Liver (tissue), 9 donors: ENCODE results near the gene CYCS. TPM values are rescaled to one million over a fixed set of nuclear protein-coding genes. Genes with fewer than 3 reads are reported as not detected.

Experiments used
- DNase-seq: peaks from one replicate; pipeline ENCODE4 v3.0.0-alpha.2; 2017; ENCODE audit warnings: low spot score
- H3K27ac ChIP-seq, 2 donors: one replicate each; pipeline ENCODE4 v1.7.0; 2013; ENCODE audit warnings: inconsistent platforms in 2 of 2, low read length in 2 of 2, control low read depth in 1 of 2, low read depth in 1 of 2, mild to moderate bottlenecking in 1 of 2
- H3K27me3 ChIP-seq, 4 donors: one replicate each; pipeline versions ENCODE4 v1.6.1 to v1.7.0; 2013; ENCODE audit warnings: low read length in 3 of 4, inconsistent platforms in 1 of 4, mild to moderate bottlenecking in 1 of 4, moderate library complexity in 1 of 4; ENCODE audit not compliant: control insufficient read depth in 4 of 4, insufficient read depth in 4 of 4
- H3K36me3 ChIP-seq, 4 donors: one replicate each; pipeline versions ENCODE4 v1.6.1 to v1.7.0; 2013; ENCODE audit warnings: low read length in 3 of 4, mild to moderate bottlenecking in 3 of 4, low read depth in 1 of 4, moderate library complexity in 1 of 4; ENCODE audit not compliant: control insufficient read depth in 4 of 4, insufficient read depth in 3 of 4
- H3K4me1 ChIP-seq, 4 donors: one replicate each; pipeline versions ENCODE4 v1.6.1 to v1.7.0; 2013; ENCODE audit warnings: low read length in 3 of 4, mild to moderate bottlenecking in 3 of 4, moderate library complexity in 1 of 4; ENCODE audit not compliant: control insufficient read depth in 4 of 4, insufficient read depth in 4 of 4
- H3K4me3 ChIP-seq, 3 donors: one replicate each; pipeline versions ENCODE4 v1.6.1 to v1.7.0; 2013; ENCODE audit warnings: low read length in 3 of 3, control low read depth in 1 of 3, low read depth in 1 of 3, mild to moderate bottlenecking in 1 of 3
- H3K9ac ChIP-seq, 2 donors: one replicate each; pipeline ENCODE4 v1.7.0; 2013; ENCODE audit warnings: low read length in 2 of 2, mild to moderate bottlenecking in 2 of 2, moderate library complexity in 2 of 2, control low read depth in 1 of 2, low read depth in 1 of 2
- H3K9me3 ChIP-seq, 4 donors: one replicate each; pipeline versions ENCODE4 v1.6.1 to v1.7.0; 2013; ENCODE audit warnings: low read length in 3 of 4; ENCODE audit not compliant: control insufficient read depth in 4 of 4
- EGR1 ChIP-seq, 2 donors: IDR thresholded peaks; 2 replicates each; pipeline ENCODE4 v1.6.1; 2016 to 2018; ENCODE audit warnings: antibody characterized with exemption in 2 of 2, low read depth in 2 of 2
- FOXA1 ChIP-seq: IDR thresholded peaks from 2 replicates; pipeline ENCODE4 v1.6.1; 2016; ENCODE audit warnings: antibody characterized with exemption
- FOXA2 ChIP-seq: IDR thresholded peaks from 2 replicates; pipeline ENCODE4 v1.6.1; 2016; ENCODE audit warnings: antibody characterized with exemption
- GABPA ChIP-seq, 2 donors: IDR thresholded peaks in 1 of 2; conservative IDR thresholded peaks in 1 of 2; 2 replicates each; pipeline ENCODE4 v1.6.1; 2016; ENCODE audit warnings: antibody characterized with exemption in 2 of 2, mild to moderate bottlenecking in 1 of 2, moderate library complexity in 1 of 2
- HNF4A ChIP-seq, 2 donors: conservative IDR thresholded peaks; 2 replicates each; pipeline ENCODE4 v1.6.1; 2016; ENCODE audit warnings: antibody characterized with exemption in 2 of 2, mild to moderate bottlenecking in 2 of 2
- HNF4G ChIP-seq: IDR thresholded peaks from 2 replicates; pipeline ENCODE4 v1.6.1; 2016; ENCODE audit warnings: antibody characterized with exemption
- JUND ChIP-seq, 2 donors: IDR thresholded peaks; 2 replicates each; pipeline ENCODE4 v1.6.1; 2016; ENCODE audit warnings: antibody characterized with exemption in 2 of 2
- NR2F2 ChIP-seq: IDR thresholded peaks from 2 replicates; pipeline ENCODE4 v1.6.1; 2016; ENCODE audit warnings: antibody characterized with exemption
- RAD21 ChIP-seq, 2 donors: IDR thresholded peaks; 2 replicates each; pipeline ENCODE4 v1.6.1; 2016; ENCODE audit warnings: antibody characterized with exemption in 2 of 2, mild to moderate bottlenecking in 2 of 2
- RXRA ChIP-seq, 2 donors: IDR thresholded peaks; 2 replicates each; pipeline ENCODE4 v1.6.1; 2017 to 2018; ENCODE audit warnings: antibody characterized with exemption in 2 of 2, mild to moderate bottlenecking in 1 of 2
- SP1 ChIP-seq: IDR thresholded peaks from 2 replicates; pipeline ENCODE4 v1.6.1; 2018; ENCODE audit warnings: antibody characterized with exemption, mild to moderate bottlenecking
- TAF1 ChIP-seq: conservative IDR thresholded peaks from 2 replicates; pipeline ENCODE4 v1.6.1; 2016; ENCODE audit warnings: antibody characterized with exemption, mild to moderate bottlenecking
- YY1 ChIP-seq: IDR thresholded peaks from 2 replicates; pipeline ENCODE4 v1.6.1; 2016; ENCODE audit warnings: antibody characterized with exemption, mild to moderate bottlenecking
- WGBS: extraction: QIAGEN DNeasy Blood & Tissue Kit; methylation state at CpG from one replicate; pipeline ENCODE4 v1.1.7; 2013; 5-methylcytosine and 5-hydroxymethylcytosine counted together
- polyA plus RNA-seq, 2 donors: library from polyadenylated mRNA; stranded (reverse) in 1 of 2; unstranded in 1 of 2; fragments of 200-250 nt in 1 of 2; fragments of >200 nt in 1 of 2; fragmentation: Nextera tagmentation in 1 of 2; extraction: Ambion mirVana in 1 of 2; gene quantifications; one replicate each; pipeline versions ENCODE4 v1.2.1 to v1.2.3, GENCODE V29; 2013 to 2015
- total RNA-seq, 2 donors: library from RNA; depleted of rRNA; stranded (reverse); fragments of >200 nt; gene quantifications; one replicate each; pipeline ENCODE4 v1.2.3, GENCODE V29; 2014
- TF ChIP-seq, protein P1 (sequence below): fragments of 150-350 bp; IDR thresholded peaks from 2 replicates; pipeline ENCODE4 v1.5.1; 2017; ENCODE audit warnings: improper control_type of control experiment, low read depth, low read length; ENCODE audit not compliant: missing input control
- TF ChIP-seq, protein P2 (sequence below): IDR thresholded peaks from 2 replicates; pipeline ENCODE4 v1.6.1; 2016; ENCODE audit warnings: antibody characterized with exemption, mild to moderate bottlenecking
- TF ChIP-seq, protein P3 (sequence below): IDR thresholded peaks from 2 replicates; pipeline ENCODE4 v1.6.1; 2016; ENCODE audit warnings: antibody characterized with exemption
- TF ChIP-seq, protein P4 (sequence below): IDR thresholded peaks from 2 replicates; pipeline ENCODE4 v1.6.1; 2016; ENCODE audit warnings: antibody characterized with exemption
- TF ChIP-seq, protein P5 (sequence below): IDR thresholded peaks from 2 replicates; pipeline ENCODE4 v1.6.1; 2016; ENCODE audit warnings: antibody characterized with exemption
- donor health status: healthy.
- donor health status: healthy.
- donor health status: healthy.
- donor health status: healthy.
- donor health status: healthy.

Gene CYCS
- total and polyA plus RNA-seq, 4 donors = 23.1 to 74.3 (median 42.4) TPM

DNA sequence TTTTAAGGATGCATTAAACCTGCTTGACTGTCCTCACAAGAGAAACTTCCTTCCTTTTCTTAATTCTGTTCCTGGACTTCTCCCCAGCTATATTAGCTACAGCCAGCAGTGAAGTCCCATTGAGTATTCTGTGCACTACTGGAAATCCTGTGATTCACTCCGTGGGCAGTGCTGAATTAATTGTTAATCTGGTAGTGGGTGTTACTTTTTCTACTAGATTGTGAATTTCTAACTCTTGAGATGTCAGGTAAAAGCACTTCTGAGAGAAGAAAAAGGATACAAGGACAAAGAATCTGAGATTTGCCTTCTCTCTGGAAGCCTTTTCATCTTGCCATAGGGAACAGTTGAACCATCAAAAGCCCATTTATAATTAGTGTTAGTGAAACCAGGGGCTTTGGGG, 33.9 kb downstream of the CYCS start:
- DNase-seq = no peak
- Histone ChIP-seq H3K36me3 (no peaks in the 10 kb centered on the region), H3K9ac (no peak overlapping the region), H3K27ac (no peak overlapping the region), H3K4me3 (no peak overlapping the region), H3K27me3 (no peaks in the 10 kb centered on the region), H3K4me1 (peaks cover 0 to 8% (median 6%) of the 10 kb centered on the region in 4 donors), H3K9me3 (no peaks in the 10 kb centered on the region)
- WGBS = 49% methylated on average over 1 of the region's 1 CpG
- TF ChIP-seq, protein P1, sequence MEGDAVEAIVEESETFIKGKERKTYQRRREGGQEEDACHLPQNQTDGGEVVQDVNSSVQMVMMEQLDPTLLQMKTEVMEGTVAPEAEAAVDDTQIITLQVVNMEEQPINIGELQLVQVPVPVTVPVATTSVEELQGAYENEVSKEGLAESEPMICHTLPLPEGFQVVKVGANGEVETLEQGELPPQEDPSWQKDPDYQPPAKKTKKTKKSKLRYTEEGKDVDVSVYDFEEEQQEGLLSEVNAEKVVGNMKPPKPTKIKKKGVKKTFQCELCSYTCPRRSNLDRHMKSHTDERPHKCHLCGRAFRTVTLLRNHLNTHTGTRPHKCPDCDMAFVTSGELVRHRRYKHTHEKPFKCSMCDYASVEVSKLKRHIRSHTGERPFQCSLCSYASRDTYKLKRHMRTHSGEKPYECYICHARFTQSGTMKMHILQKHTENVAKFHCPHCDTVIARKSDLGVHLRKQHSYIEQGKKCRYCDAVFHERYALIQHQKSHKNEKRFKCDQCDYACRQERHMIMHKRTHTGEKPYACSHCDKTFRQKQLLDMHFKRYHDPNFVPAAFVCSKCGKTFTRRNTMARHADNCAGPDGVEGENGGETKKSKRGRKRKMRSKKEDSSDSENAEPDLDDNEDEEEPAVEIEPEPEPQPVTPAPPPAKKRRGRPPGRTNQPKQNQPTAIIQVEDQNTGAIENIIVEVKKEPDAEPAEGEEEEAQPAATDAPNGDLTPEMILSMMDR = no peak
- no peak for TF ChIP-seq RAD21 (IDR thresholded peaks at IDR 0.05)

DNA sequence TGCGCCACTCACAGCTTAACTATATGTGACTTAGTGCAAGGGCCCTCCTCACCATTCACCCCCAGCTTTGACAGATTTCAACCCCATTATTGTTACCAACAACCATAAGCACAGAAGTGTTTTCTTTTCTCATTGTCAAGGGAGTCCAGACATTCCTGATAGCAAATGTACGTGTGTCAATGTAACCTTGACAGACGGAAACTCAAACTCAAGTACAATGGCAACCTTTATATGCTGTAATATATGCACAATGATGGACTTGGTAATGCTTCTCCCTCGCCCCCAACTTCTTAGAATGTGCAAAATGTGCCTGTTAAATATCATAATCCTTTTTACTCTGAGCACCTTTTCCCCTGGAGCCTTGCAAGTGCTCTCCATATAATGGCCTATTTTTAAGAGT, 34.7 kb downstream of the CYCS start:
- Histone ChIP-seq H3K27me3 (no peaks in the 10 kb centered on the region), H3K27ac (no peak overlapping the region), H3K36me3 (no peaks in the 10 kb centered on the region), H3K4me3 (no peak overlapping the region), H3K4me1 (peaks cover 0 to 7% (median 6%) of the 10 kb centered on the region in 4 donors), H3K9me3 (no peaks in the 10 kb centered on the region), H3K9ac (no peak overlapping the region)
- TF ChIP-seq, protein P1 = no peak
- no peak for TF ChIP-seq RXRA (IDR thresholded peaks at IDR 0.05)
- TF ChIP-seq GABPA (IDR thresholded peaks at IDR 0.05 in 1 of 2, conservative IDR thresholded peaks at IDR 0.05 in 1 of 2) = no peak
- TF ChIP-seq, protein P2, sequence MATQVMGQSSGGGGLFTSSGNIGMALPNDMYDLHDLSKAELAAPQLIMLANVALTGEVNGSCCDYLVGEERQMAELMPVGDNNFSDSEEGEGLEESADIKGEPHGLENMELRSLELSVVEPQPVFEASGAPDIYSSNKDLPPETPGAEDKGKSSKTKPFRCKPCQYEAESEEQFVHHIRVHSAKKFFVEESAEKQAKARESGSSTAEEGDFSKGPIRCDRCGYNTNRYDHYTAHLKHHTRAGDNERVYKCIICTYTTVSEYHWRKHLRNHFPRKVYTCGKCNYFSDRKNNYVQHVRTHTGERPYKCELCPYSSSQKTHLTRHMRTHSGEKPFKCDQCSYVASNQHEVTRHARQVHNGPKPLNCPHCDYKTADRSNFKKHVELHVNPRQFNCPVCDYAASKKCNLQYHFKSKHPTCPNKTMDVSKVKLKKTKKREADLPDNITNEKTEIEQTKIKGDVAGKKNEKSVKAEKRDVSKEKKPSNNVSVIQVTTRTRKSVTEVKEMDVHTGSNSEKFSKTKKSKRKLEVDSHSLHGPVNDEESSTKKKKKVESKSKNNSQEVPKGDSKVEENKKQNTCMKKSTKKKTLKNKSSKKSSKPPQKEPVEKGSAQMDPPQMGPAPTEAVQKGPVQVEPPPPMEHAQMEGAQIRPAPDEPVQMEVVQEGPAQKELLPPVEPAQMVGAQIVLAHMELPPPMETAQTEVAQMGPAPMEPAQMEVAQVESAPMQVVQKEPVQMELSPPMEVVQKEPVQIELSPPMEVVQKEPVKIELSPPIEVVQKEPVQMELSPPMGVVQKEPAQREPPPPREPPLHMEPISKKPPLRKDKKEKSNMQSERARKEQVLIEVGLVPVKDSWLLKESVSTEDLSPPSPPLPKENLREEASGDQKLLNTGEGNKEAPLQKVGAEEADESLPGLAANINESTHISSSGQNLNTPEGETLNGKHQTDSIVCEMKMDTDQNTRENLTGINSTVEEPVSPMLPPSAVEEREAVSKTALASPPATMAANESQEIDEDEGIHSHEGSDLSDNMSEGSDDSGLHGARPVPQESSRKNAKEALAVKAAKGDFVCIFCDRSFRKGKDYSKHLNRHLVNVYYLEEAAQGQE = no peak
- TF ChIP-seq HNF4A (conservative IDR thresholded peaks at IDR 0.05) = no peak
- TF ChIP-seq, protein P3, sequence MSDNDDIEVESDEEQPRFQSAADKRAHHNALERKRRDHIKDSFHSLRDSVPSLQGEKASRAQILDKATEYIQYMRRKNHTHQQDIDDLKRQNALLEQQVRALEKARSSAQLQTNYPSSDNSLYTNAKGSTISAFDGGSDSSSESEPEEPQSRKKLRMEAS = no peak
- no peak for TF ChIP-seq FOXA2
- TF ChIP-seq, protein P4, sequence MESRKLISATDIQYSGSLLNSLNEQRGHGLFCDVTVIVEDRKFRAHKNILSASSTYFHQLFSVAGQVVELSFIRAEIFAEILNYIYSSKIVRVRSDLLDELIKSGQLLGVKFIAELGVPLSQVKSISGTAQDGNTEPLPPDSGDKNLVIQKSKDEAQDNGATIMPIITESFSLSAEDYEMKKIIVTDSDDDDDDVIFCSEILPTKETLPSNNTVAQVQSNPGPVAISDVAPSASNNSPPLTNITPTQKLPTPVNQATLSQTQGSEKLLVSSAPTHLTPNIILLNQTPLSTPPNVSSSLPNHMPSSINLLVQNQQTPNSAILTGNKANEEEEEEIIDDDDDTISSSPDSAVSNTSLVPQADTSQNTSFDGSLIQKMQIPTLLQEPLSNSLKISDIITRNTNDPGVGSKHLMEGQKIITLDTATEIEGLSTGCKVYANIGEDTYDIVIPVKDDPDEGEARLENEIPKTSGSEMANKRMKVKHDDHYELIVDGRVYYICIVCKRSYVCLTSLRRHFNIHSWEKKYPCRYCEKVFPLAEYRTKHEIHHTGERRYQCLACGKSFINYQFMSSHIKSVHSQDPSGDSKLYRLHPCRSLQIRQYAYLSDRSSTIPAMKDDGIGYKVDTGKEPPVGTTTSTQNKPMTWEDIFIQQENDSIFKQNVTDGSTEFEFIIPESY = no peak
- no peak for TF ChIP-seq FOXA1
- TF ChIP-seq EGR1 (IDR thresholded peaks at IDR 0.05; ENCODE audit: low read depth in 2 of 2) = no peak
- TF ChIP-seq TAF1 = no peak
- no peak for TF ChIP-seq JUND (IDR thresholded peaks at IDR 0.05)
- TF ChIP-seq SP1 = no peak
- no peak for TF ChIP-seq YY1
- no peak for TF ChIP-seq NR2F2
- TF ChIP-seq RAD21 (IDR thresholded peaks at IDR 0.05) = no peak
- no peak for TF ChIP-seq HNF4G
- TF ChIP-seq, protein P5, sequence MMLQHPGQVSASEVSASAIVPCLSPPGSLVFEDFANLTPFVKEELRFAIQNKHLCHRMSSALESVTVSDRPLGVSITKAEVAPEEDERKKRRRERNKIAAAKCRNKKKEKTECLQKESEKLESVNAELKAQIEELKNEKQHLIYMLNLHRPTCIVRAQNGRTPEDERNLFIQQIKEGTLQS = no peak
- 91% methylated on average over 4 of the region's 4 CpGs for WGBS
- DNase-seq = no peak
